Measurements from ENCODE around the gene RPRD1A.
"Not testable (repeated sequence)": the region's sequence is repeated elsewhere in the genome, so short reads cannot be mapped to it uniquely, and the experiment has no call there.

The RPRD1A gene

DNA sequence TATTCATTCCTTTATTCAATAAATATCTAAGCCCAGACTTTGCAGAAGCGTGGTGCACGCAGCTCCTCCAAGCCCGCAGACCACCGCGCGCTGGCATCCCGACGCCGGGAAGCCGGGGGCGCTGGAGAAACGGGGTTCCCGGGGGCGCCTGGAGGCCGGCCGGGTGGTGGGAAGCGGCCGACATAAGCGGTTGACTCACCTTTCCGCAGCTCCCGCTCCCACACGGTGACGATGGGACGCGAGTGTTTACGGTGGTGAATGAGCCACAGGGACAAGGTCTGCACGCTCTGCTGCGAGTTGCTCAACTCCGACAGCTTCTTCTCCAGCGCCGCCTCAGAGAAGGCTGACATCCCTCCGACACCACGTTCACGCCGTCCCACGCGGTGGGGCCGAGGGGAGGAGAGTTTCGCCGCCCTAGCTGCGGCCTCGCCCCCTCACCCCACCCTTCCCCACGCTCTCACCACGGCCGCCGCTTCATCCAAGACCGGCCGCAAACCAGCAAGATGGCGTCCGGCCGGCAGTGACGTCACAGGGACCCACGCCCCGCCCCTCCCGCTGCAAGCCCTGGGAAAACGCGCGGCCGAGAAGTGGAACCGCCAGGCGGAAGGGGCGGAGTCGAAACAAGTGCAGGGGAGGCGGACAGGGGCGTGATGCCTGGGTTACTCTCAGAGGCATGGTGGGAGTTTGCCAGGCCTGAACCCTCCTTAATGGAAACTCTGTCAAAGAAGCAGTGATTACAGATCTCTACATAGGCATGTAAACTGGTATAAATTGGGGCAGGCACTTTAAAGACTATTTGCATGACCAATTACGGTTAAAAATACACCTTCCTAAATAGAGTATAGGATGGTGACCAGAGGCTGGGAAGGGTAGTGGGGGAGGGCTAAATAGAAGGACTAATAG, at the start of gene RPRD1A:
RPRD1A (minus strand) TSS at position 505 of the 903 bp plus-strand sequence; CDS start at position 350, 155 bp downstream.
- DNase-seq = peak; percentile 96

DNA sequence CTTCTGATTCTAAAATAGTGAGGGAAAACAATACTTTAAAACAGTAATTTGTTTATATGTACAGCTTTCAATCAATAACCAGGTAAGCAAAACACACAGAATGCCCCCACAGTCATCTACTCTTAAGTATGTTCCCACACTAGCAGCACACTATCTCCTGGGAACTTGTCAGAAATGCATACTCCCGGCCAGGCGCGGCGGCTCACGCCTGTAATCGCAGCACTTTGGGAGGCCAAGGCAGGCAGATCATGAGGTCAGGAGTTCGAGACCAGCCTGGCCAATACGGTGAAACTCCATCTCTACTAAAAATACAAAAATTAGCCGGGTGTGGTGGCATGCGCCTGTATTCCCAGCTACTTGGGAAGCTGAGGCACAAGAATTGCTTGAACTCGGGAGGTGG, 49.4 kb upstream of the RPRD1A start:
- not testable (repeated sequence) for DNase-seq

DNA sequence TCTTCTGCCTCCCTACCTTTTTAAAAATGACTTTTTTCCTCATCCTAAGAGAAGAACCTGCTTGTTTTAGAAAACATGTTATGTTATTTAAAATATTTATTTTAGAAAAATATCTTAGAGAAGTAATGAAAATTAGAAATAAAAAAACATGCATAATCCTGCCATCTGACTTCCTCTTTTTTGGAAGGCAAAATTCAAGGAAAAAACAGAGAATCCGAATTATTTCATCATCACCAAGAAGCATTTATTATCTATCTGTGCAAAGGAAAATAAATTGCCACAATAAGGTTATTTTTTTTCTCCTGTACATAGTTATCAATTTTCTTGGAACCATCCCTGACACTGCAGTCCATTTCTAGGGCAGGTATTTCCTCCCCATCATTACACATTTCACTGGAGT, 47.4 kb upstream of the RPRD1A start:
- no peak for DNase-seq

GRCh38 chr18:36114251-36114650, 46.9 kb upstream of the RPRD1A start:
- no peak for DNase-seq

DNA sequence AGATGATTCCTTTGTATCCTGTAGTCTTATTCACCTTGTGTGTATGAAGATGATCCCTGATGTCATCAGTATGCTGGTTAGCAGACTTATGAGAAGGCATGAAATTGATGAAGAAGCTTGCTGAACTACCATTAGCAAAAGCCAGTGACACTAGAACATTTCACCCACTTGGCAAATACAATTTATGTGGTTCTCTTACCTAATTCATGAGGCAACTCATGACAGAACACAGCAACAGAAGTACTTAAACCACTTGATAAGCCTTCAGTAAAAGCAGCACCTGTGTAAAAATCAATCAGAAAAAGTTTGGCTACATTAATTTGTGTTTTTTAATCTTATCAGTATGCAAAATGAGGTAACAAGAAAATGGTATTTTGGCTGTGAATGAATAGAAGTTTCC, 44.9 kb upstream of the RPRD1A start:
- no peak for DNase-seq

GRCh38 chr18:36109737-36110136, 42.4 kb upstream of the RPRD1A start:
- no peak for DNase-seq

GRCh38 chr18:36108601-36109000, 41.2 kb upstream of the RPRD1A start:
- no peak for DNase-seq

- no peak for DNase-seq
Measured at GRCh38 chr18:36108196-36108595, 40.8 kb upstream of the RPRD1A start.

DNA sequence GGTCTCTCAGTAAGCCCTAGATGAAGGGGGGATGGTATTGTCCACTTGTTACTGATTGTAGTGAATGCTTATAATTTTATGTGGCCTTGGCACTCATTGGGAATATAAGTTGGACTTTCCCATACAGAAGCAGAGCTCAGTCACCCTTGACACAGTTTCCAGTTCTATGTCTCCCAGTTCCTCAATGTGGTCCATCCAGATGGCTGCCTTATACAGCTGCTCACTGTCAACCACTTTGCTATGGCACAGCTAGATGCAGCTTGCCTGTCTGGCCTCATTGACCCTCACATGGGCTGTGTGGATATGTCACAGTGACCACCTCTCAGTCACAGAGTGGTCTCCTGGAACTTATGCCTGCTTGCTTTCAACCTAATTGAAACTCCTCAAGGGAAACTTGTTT, 40.1 kb upstream of the RPRD1A start:
- no peak for DNase-seq

GRCh38 chr18:36104749-36105148, 37.4 kb upstream of the RPRD1A start:
- DNase-seq = no peak

- DNase-seq = no peak
Measured at GRCh38 chr18:36101943-36102342, 34.6 kb upstream of the RPRD1A start.

- no peak for DNase-seq
Measured at GRCh38 chr18:36099311-36099710, 32.0 kb upstream of the RPRD1A start.

GRCh38 chr18:36096955-36097354, 29.6 kb upstream of the RPRD1A start:
- no peak for DNase-seq

DNA sequence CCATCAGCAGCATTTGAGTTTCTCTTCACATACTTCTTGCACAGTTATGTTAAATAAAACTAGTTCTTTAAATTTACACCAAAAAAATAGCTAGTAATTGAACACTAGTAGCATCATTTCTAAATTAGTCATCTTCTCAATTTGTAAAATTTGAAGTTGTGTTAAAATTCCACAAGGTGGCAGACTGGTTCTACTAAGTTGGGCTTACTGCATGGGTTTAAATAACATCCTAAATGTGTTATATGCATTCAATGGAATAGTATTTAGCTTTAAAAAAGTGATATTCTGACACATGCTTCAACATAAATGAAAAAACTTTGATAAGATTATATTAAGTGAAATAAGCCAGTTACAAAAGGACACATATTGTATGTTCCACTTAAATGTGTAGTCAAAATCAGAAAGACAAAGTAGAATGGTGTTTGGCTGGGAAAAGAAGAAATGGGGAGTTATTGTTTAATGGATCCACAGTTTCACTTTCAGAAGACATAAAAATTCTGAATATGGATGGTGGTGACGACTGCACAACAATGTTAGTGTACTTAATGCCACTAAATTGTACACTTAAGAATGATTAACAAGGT, 28.7 kb upstream of the RPRD1A start:
- DNase-seq = peak; percentile 57

DNA sequence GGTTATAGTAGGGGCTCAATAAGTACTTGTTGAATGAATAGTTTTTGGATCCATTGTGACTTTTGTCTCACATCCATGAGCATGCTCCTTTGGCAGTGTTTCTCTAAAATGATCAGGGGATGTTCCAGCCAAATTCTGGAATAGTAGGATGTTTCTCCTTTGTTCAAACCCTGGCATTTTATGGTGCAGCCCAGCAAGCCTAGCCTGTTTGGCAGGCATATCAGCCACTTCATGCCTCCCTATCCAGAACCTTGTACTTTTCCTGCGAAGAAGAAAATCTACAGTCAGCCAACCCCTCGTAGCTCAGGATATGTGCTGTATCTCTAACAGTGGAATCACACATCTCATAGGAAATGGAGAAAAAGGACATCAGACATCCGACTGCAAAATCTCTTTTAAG, 27.1 kb upstream of the RPRD1A start:
- DNase-seq = no peak

DNA sequence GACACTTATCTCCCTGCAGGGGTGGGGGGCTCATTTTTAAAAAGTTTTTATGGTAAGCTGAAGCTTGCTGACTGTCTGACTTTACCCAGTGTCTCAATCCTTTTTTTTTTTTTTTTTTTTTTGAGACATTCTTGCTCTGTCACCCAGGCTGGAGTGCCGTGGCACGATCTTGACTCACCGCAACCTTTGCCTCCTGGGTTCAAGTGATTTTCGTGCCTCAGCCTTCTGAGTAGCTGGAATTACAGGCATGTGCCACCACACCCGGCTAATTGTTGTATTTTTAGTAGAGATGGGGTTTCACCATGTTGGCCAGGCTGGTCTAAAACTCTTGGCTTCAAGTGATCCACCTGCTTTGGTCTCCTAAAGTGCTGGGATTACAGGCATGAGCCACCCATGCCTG, 24.8 kb upstream of the RPRD1A start:
- DNase-seq = not testable (repeated sequence)

DNA sequence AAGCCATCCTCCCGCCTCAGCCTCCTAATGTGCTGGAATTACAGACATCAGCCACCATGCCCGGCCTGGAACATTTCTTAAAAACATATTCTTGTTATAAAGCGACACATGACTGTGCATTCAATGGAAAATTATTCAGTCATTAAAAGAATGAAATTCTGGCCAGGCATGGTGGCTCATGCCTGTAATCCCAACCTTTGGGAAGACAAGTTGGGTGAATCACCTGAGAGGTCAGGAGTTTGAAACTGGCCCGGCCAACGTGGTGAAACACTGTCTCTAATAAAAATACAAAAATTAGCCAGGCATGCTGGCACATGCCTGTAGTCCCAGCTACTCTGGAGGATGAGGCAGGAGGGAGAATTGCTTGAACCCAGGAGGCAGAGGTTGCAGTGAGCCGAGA, 21.6 kb upstream of the RPRD1A start:
- DNase-seq = no peak

DNA sequence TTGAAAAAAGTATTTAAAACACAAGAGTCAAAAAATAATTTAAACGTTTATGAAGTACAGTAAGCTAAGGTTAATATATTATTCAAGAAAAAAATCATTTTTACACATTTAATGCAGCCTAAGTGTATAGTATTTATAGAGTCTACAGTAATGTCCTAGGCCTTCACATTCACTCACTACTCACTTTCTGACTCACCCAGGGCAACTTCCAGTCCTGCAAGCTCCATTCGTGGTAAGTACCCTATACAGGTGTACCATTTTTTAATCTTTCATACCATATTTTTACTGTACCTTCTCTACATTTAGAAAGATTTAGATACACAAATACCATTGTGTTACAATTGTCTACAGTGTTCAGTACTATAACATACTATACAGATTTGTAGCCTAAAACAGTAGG, 20.9 kb upstream of the RPRD1A start:
- DNase-seq = no peak

DNA sequence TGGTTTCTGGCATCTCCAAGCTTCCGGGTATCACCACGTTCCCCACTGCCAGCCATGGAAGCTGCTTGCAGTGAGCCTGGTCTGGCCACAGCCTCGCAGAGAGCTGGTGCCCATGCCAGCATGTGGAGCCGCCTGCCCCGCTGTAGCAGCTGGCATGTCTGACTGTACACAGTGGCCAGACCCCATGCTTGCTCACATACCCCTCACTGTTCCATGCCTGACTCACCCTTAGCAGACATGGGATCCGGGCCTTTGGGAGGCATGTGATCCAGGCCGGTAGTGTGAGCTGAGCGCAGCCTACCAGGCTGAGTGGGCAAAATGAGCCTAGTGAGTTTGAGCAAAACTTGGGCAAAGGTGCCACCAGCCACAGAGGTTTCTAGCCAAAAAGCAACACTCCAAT, 18.8 kb upstream of the RPRD1A start:
- DNase-seq = no peak

DNA sequence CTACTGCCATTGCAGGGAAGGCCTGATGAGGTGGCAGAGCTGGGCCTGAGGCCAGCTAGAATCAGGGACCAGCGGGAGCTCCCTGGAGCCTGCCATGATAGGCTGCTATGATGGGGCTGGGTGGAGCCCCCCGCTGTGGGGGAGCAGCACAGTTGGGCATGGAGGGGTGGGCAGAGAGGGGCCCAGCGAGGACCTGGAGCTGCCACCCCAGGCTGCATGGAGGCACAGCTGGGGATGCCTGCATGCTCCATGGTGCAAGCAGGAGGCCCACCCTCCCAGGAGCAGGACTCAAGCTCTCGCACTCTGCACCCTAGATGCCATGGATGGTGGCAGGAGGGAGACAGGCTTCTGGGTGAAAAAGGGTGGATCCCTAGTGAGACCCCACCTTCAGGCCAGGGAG, 17.8 kb upstream of the RPRD1A start:
- DNase-seq = no peak

DNA sequence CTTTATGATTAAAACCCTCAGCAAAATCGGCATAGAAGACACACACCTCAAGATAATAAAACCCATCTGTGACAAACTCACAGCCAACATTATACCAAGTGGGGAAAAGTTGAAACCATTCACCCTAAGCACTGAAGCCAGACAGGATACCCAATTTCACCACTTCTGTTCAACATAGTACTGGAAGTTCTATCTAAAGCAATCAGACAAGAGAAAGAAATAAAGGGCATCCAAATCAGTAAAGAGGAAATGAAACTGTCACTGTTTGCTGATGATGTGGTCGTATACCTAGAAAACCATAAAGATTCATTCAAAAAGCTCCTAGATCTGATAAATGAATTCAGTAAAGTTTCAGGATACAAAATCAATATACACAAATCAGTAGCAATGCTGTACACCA, 16.4 kb upstream of the RPRD1A start:
- DNase-seq = no peak

- DNase-seq = not testable (repeated sequence)
Measured at GRCh38 chr18:36081118-36081517, 13.8 kb upstream of the RPRD1A start.

GRCh38 chr18:36078751-36079529, 11.6 kb upstream of the RPRD1A start:
- no peak for DNase-seq

GRCh38 chr18:36077764-36078163, 10.4 kb upstream of the RPRD1A start:
- not testable (repeated sequence) for DNase-seq
